Transverse colon (tissue), 3 donors: ENCODE data around the gene PDHB.

Experiments used
- POLR2A ChIP-seq: fragments of 450-650 bp; IDR thresholded peaks from one replicate; pipeline ENCODE4 v1.6.1; 2016; ENCODE audit warnings: antibody characterized with exemption, mild to moderate bottlenecking, moderate library complexity
- TF ChIP-seq, protein P1 (sequence below), 5 experiments: fragments of 200-600 bp in 3 of 5; fragments of 450-650 bp in 2 of 5; sonication (generic) in 3 of 5; IDR thresholded peaks; 1 replicate in 2 of 5; 2 replicates in 3 of 5; pipeline ENCODE4 v1.5.1; 2016 to 2017; ENCODE audit warnings: antibody characterized with exemption in 5 of 5, inconsistent platforms in 3 of 5, mild to moderate bottlenecking in 2 of 5, moderate library complexity in 1 of 5

- TF ChIP-seq, protein P1, sequence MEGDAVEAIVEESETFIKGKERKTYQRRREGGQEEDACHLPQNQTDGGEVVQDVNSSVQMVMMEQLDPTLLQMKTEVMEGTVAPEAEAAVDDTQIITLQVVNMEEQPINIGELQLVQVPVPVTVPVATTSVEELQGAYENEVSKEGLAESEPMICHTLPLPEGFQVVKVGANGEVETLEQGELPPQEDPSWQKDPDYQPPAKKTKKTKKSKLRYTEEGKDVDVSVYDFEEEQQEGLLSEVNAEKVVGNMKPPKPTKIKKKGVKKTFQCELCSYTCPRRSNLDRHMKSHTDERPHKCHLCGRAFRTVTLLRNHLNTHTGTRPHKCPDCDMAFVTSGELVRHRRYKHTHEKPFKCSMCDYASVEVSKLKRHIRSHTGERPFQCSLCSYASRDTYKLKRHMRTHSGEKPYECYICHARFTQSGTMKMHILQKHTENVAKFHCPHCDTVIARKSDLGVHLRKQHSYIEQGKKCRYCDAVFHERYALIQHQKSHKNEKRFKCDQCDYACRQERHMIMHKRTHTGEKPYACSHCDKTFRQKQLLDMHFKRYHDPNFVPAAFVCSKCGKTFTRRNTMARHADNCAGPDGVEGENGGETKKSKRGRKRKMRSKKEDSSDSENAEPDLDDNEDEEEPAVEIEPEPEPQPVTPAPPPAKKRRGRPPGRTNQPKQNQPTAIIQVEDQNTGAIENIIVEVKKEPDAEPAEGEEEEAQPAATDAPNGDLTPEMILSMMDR (IDR thresholded peaks at IDR 0.05), result no peak
- no peak for TF ChIP-seq POLR2A
Observed at GRCh38 chr3:58480309-58480708, 46.7 kb upstream of the PDHB start.
